WTC11 (cell line): ENCODE results near the gene LBHD2. TPM values are rescaled to one million over a fixed set of nuclear protein-coding genes. Genes with fewer than 3 reads are reported as not detected.

Experiments
- ATAC-seq: fragments of 200-7000 bp; cut with Tn5 transposase; 2 replicates; pipeline ENCODE4 v1.10.0; 2021; ENCODE audit warnings: mild to moderate bottlenecking, moderate library complexity
- CTCF ChIA-PET: fragments of 300-600 bp; sonication (Branson Sonifier 250); formaldehyde crosslinking; loops from one replicate; lab custom pipeline; 2021; ENCODE audit warnings: antibody characterized with exemption; lab: Charles Lee
- POLR2A ChIA-PET: fragments of 350-600 bp; sonication (Branson Sonifier 250); formaldehyde crosslinking; loops from one replicate; lab custom pipeline; 2021; ENCODE audit warnings: antibody characterized with exemption; lab: Charles Lee
- DNase-seq: peaks from one replicate; pipeline ENCODE4 v3.0.0; 2021; ENCODE audit warnings: low spot score
- H3K27ac Mint-ChIP-seq: 2 replicates; pipeline ENCODE4 v1.8.0; 2021; ENCODE audit warnings: mixed read lengths
- H3K27me3 Mint-ChIP-seq: 2 replicates; pipeline ENCODE4 v1.8.0; 2021; ENCODE audit warnings: low read depth, mild to moderate bottlenecking, moderate library complexity, mixed read lengths
- H3K36me3 Mint-ChIP-seq: 2 replicates; pipeline ENCODE4 v1.8.0; 2021; ENCODE audit warnings: mixed read lengths
- H3K4me1 Mint-ChIP-seq: 2 replicates; pipeline ENCODE4 v1.8.0; 2022; ENCODE audit warnings: mixed read lengths
- H3K4me3 Mint-ChIP-seq: 2 replicates; pipeline ENCODE4 v1.8.0; 2021; ENCODE audit warnings: mild to moderate bottlenecking, moderate library complexity, mixed read lengths
- H3K9me3 Mint-ChIP-seq: 2 replicates; pipeline ENCODE4 v1.8.0; 2021; ENCODE audit warnings: mixed read lengths
- AFF4 ChIP-seq: sonication (generic); formaldehyde crosslinking; IDR thresholded peaks from 2 replicates; pipeline ENCODE4 v1.8.1; 2023; ENCODE audit warnings: mild to moderate bottlenecking, missing genetic modification reagents, borderline replicate concordance
- ELF4 ChIP-seq: sonication (generic); formaldehyde crosslinking; IDR thresholded peaks from 2 replicates; pipeline ENCODE4 v1.8.1; 2022; ENCODE audit warnings: low read depth, mild to moderate bottlenecking, moderate library complexity, missing genetic modification reagents
- HMGA2 ChIP-seq: fragments of 250-450 bp; sonication (Bioruptor Pico); IDR thresholded peaks from 2 replicates; pipeline ENCODE4 v1.4.0; 2021; ENCODE audit warnings: mild to moderate bottlenecking, moderate library complexity
- KAT7 ChIP-seq: sonication (generic); formaldehyde crosslinking; IDR thresholded peaks from 2 replicates; pipeline ENCODE4 v1.8.1; 2023; ENCODE audit warnings: missing genetic modification reagents, mild to moderate bottlenecking, borderline replicate concordance
- NFATC4 ChIP-seq: fragments of 250-450 bp; sonication (Bioruptor Pico); IDR thresholded peaks from 2 replicates; pipeline ENCODE4 v1.9.0; 2021; ENCODE audit warnings: mild to moderate bottlenecking
- PREB ChIP-seq: sonication (generic); formaldehyde crosslinking; IDR thresholded peaks from 2 replicates; pipeline ENCODE4 v1.8.1; 2022; ENCODE audit warnings: mild to moderate bottlenecking, missing genetic modification reagents, moderate library complexity, borderline replicate concordance
- TEAD1 ChIP-seq: sonication (generic); formaldehyde crosslinking; IDR thresholded peaks from 2 replicates; pipeline ENCODE4 v1.8.0; 2022; ENCODE audit warnings: mild to moderate bottlenecking, missing genetic modification reagents
- ZBTB21 ChIP-seq: sonication (generic); formaldehyde crosslinking; IDR thresholded peaks from 2 replicates; pipeline ENCODE4 v1.8.1; 2023; ENCODE audit warnings: mild to moderate bottlenecking, missing genetic modification reagents, borderline replicate concordance
- ZNF396 ChIP-seq: fragments of 250-450 bp; sonication (Bioruptor Pico); IDR thresholded peaks from 2 replicates; pipeline ENCODE4 v1.8.0; 2021; ENCODE audit warnings: mild to moderate bottlenecking, moderate library complexity, borderline replicate concordance
- total RNA-seq: library from RNA; stranded (reverse); gene quantifications from 3 replicates; pipeline ENCODE4 v1.2.3, GENCODE V29; 2021
- TF ChIP-seq, protein P1 (sequence below): fragments of 250-450 bp; sonication (Bioruptor Pico); conservative IDR thresholded peaks from 2 replicates; pipeline ENCODE4 v1.9.0; 2021; ENCODE audit warnings: mild to moderate bottlenecking
- TF ChIP-seq, protein P2 (sequence below): fragments of 200-600 bp; IDR thresholded peaks from 2 replicates; pipeline ENCODE4 v1.8.0; 2022; ENCODE audit warnings: antibody characterized with exemption
- TF ChIP-seq, protein P3 (sequence below): fragments of 250-450 bp; sonication (Bioruptor Pico); IDR thresholded peaks from 2 replicates; pipeline ENCODE4 v2.1.2; 2022; ENCODE audit warnings: mild to moderate bottlenecking, moderate library complexity
- TF ChIP-seq, protein P4 (sequence below): fragments of 250-450 bp; sonication (Bioruptor Pico); IDR thresholded peaks from 2 replicates; pipeline ENCODE4 v1.8.0; 2021; ENCODE audit warnings: mild to moderate bottlenecking

Gene LBHD2
- total RNA-seq, 1 experiment from 2014 or later = not detected

- Mint-ChIP-seq H3K36me3 (no peaks in the 10 kb centered on the region), H3K4me3 (peak overlapping the region; percentile 55), H3K9me3 (no peaks in the 10 kb centered on the region), H3K27me3 (peaks cover 5% of the 10 kb centered on the region), H3K4me1 (no peaks in the 10 kb centered on the region), H3K27ac (no peak overlapping the region)
- no peak for DNase-seq
- peak; percentile 10 for ATAC-seq
- ChIA-PET POLR2A (no interaction called here), CTCF (interaction anchor here (0.5 to 7.2 kb wide), 30 partner anchors 9 to 436 kb away, joined by 3 to 74 read pairs (median 4); partner anchors contain the start of genes LBHD2 and TNFAIP2)
- TF ChIP-seq ZNF396 (CRISPR knock-in tag) = no peak
- TF ChIP-seq, protein P1, sequence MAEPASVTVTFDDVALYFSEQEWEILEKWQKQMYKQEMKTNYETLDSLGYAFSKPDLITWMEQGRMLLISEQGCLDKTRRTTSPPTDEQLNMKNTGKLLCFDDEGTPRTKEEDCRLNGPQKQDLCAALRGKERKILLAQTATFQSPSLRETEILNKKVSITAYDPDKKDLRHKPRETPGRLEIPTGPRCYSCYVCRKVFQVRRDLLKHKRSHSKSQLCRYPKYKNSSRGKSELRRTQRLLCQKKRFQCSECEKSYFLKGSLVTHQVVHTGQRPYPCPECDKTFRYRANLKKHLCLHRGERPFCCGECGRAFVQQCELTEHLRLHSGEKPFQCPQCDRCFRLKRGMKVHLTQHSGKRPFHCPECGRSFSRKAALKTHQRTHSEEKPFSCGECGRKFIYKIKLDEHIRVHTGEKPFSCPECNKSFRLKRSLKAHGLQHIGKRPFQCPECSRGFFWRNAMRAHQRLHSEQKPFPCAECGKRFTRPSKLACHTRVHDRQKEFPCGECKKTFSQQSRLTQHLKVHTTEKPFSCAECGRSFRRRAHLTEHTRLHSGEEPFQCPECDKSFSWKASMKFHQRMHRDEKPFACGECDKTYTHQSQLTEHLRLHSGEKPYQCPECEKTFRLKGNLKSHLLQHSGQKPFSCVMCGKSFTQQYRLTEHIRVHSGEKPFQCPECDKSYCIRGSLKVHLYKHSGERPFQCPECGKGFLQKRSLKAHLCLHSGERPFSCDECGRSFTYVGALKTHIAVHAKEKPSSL (CRISPR knock-in tag) = no peak
- TF ChIP-seq ZBTB21 = no peak
These were observed 9.2 kb upstream of the LBHD2 start for GRCh38 chr14:103074729-103075367.

DNA sequence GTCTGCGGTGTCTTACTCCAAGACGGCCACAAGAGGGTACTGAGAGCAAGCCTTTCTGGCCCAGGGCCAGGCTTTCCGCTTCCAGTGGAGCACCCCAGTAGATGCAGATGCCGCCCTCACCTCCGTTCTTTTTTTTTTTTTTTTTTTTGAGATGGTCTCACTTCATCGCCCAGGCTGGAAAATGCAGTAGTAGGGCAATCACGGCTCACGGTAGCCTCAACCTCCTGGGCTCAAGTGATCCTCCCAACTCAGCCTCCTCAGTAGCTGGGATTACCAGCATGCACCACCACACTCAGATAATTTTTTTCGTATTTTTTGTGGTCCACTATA, 5.6 kb upstream of the LBHD2 start:
- H3K4me1 Mint-ChIP-seq = no peaks in the 10 kb centered on the region
- ChIA-PET CTCF (interaction anchor here (0.7 to 7.2 kb wide), 9 partner anchors 7 to 898 kb away, joined by 3 to 74 read pairs (median 4); partner anchors contain the start of gene LBHD2), POLR2A (no interaction called here)
- TF ChIP-seq, protein P1 (CRISPR knock-in tag) = no peak
- TF ChIP-seq, protein P2, sequence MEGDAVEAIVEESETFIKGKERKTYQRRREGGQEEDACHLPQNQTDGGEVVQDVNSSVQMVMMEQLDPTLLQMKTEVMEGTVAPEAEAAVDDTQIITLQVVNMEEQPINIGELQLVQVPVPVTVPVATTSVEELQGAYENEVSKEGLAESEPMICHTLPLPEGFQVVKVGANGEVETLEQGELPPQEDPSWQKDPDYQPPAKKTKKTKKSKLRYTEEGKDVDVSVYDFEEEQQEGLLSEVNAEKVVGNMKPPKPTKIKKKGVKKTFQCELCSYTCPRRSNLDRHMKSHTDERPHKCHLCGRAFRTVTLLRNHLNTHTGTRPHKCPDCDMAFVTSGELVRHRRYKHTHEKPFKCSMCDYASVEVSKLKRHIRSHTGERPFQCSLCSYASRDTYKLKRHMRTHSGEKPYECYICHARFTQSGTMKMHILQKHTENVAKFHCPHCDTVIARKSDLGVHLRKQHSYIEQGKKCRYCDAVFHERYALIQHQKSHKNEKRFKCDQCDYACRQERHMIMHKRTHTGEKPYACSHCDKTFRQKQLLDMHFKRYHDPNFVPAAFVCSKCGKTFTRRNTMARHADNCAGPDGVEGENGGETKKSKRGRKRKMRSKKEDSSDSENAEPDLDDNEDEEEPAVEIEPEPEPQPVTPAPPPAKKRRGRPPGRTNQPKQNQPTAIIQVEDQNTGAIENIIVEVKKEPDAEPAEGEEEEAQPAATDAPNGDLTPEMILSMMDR = peak; percentile 68; the same call in 1 of the 2 replicates
- no peaks in the 10 kb centered on the region for H3K9me3 Mint-ChIP-seq
- peak; percentile 78 for ATAC-seq
- H3K27ac Mint-ChIP-seq = no peak overlapping the region
- peaks cover 5% of the 10 kb centered on the region for H3K27me3 Mint-ChIP-seq
- H3K4me3 Mint-ChIP-seq = no peak overlapping the region
- no peaks in the 10 kb centered on the region for H3K36me3 Mint-ChIP-seq
- DNase-seq = peak; percentile 77

DNA sequence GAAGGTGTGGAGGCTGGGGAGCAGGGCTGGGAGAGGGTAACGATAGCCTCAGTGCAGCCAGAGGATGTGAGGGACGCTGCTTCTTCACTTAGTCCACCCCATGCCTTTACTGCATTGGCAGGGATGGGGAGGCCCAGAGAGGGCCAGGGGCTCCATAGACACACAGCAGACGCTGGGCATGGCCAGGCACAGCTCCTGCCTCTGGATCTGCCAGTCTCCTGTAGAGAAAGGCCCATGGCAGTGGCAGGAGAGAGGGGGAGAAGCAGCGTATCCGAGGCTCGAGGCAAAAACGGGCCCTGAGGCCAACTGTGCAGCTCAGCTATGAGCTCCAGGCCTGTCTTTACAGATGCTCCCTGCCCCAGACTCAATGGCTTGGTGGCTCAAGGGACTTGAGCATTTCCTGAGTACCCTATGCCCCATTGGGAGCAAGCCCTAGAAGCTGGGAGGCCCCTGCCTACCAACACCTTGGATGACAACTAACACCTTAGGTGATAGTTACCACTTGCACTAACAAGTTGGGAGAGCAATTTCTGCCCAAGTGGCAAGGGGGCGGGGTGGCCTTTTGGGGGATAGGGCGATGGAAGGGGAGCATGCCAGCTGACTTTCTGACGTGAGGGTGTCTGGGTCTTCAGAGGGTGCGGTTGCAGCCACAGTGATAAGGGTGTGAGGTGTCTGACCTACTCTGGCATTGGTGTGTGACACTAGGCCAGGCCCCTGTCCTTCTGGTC, 5.0 kb upstream of the LBHD2 start:
- Mint-ChIP-seq H3K36me3 (no peaks in the 10 kb centered on the region), H3K9me3 (no peaks in the 10 kb centered on the region), H3K27me3 (peaks cover 5% of the 10 kb centered on the region), H3K4me3 (no peak overlapping the region), H3K4me1 (no peaks in the 10 kb centered on the region), H3K27ac (no peak overlapping the region)
- ChIA-PET CTCF (interaction anchor here (0.6 to 7.2 kb wide), 12 partner anchors 7 to 897 kb away, joined by 3 to 74 read pairs (median 4); partner anchors contain the start of gene LBHD2), POLR2A (interaction anchor here (0.6 kb wide), 1 partner anchor 841 kb away, joined by 4 read pairs; no protein-coding TSS in a partner anchor)
- DNase-seq (no peak), ATAC-seq (no peak)
- TF ChIP-seq, protein P3, sequence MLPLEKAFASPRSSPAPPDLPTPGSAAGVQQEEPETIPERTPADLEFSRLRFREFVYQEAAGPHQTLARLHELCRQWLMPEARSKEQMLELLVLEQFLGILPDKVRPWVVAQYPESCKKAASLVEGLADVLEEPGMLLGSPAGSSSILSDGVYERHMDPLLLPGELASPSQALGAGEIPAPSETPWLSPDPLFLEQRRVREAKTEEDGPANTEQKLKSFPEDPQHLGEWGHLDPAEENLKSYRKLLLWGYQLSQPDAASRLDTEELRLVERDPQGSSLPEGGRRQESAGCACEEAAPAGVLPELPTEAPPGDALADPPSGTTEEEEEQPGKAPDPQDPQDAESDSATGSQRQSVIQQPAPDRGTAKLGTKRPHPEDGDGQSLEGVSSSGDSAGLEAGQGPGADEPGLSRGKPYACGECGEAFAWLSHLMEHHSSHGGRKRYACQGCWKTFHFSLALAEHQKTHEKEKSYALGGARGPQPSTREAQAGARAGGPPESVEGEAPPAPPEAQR (CRISPR knock-in tag) = no peak
- TF ChIP-seq ELF4 (no peak), TEAD1 (no peak), NFATC4 (CRISPR knock-in tag) (no peak), PREB (CRISPR knock-in tag) (no peak), HMGA2 (CRISPR knock-in tag) (no peak), AFF4 (CRISPR knock-in tag) (no peak), KAT7 (CRISPR knock-in tag) (no peak)
- TF ChIP-seq, protein P4, sequence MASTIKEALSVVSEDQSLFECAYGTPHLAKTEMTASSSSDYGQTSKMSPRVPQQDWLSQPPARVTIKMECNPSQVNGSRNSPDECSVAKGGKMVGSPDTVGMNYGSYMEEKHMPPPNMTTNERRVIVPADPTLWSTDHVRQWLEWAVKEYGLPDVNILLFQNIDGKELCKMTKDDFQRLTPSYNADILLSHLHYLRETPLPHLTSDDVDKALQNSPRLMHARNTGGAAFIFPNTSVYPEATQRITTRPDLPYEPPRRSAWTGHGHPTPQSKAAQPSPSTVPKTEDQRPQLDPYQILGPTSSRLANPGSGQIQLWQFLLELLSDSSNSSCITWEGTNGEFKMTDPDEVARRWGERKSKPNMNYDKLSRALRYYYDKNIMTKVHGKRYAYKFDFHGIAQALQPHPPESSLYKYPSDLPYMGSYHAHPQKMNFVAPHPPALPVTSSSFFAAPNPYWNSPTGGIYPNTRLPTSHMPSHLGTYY (CRISPR knock-in tag) = no peak
